GM21619 (cell line): ENCODE results near the gene MYH3.
A peak's percentile ranks its signal among the peaks of the same experiment; 100 is the strongest.

ENCODE experiments used
- ATAC-seq: cut with Tn5 transposase; IDR thresholded peaks from one replicate; pipeline ENCODE4 v1.9.1; 2021; ENCODE audit not compliant: unreplicated experiment

MYH3 gene

DNA sequence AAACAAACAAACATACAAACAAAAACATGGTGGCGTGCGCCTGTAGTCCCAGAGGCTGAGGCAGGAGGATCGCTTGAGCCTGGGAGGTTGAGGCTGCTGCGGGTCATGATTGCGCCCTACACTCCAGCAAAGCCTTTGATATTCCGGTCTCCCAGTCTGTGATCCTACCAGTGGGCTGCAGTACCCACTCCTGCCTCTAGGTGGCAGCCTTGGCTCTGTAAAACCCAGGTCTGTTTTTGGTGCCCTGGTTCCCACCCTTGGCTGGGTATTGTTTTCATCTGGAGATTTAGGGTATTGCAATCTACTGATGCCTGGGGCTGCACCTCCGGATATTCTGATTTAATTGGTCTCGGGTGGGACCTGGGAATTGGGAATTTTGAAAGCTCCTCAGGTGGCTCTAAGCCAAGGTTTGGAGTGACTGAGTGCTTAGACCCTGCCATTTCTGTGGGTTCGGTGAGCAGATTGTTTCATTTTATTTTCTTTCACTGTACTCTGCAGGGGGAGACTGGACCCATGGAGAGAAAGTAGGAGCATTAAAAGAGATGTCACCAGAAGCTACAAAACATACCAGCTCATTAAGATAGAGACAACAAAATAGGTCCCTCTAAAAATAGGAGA lies 40.5 kb downstream of the MYH3 start:
- ATAC-seq: no peak

DNA sequence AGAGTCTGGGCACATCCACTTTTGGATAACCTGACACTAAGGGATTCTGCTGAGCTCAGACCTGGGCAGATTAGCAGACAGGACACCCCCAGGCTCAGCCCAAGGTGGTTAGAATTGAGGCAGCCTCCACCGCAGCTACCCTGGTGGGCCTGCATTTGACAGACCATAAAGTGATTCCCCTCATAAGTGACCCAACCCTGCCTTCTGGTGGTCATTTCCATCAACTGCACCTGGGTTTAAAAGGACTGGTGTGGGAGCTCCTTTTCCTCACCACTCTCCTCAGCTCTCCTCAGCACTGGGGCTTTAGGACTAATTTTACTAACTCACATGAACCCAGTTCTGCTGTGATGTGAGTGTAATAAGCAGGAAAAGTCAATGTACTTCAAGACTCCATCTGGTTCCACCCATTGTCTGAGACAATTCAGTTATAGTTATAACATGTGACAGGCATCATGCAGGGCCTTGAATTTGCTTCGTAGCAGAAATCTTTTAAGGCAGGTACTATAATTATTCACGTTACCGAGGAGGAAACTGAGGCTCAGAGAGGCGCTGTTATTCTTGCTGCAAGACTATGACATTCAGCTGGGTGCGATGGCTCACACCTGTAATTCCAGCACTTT lies 42.5 kb downstream of the MYH3 start:
- no peak for ATAC-seq

DNA sequence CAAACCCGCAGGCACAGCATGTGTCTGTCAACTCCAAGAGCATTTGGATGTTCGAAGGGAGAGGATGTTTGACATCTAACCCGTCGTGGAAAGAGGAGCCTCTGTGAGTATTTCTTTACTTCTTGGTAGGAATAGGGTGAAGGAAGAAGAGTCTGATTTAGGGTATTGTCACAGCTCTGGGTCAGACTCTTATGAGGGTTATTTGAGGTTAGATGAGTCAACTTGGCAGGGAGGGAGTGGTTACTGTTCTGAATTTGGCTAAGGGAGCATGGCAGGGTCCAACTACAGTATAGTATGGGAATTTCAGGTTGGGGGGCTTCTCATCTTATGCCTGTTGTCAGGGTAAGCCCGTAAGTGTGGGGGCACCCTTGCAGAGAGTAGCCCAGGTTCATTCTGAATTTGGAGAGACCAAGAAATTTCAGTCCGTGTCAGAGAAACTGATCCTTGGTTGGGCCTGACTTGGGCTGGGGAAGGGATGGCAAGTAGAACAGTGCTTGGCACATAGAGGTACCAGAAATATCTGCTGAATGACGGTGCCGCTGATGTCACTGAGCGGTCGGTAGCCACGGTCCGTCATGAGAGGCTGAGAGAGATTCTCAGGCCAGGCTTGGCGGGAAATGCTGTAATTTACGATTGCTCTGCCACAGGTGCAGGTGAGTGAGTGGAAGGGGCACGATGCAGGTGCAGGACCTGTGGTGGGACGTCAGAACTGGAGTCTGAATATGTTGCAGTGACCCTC lies 43.2 kb downstream of the MYH3 start:
- ATAC-seq: no peak

DNA sequence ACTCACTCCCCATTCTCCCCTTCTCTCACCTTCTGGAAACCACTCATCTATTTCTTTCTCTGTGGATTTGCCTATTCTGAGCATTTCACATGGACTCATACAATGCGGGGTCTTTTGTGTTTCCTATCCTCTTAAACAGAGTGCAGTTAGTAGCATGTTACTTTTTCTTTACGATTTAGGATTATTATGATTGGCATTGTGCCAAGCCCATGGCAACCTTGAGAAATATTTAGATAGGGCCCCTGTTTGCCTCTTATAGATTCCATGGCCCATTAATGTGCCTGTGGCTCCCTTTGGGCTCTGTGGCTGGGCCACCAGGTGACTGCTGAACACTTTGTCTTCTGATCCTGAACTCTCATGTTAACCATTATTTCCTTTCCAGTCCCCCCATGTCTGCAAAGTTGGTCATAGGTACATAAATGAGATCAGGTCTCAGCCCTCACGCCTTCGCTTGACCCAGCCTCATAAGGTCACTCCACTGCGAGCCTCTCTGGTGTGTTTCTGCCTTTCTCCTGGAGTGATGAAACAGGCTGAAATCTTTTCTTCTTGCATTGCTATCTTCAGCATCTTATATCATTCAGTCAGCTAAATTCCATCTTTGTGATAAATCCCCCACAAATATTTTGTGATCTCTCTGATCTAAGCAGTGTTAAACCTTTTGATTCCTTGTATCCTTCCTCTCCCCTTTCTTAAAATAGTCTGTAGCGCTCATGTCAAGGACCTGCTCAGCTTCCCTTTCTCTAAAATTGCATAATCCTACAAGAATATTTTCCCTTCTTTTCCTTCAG lies 44.0 kb downstream of the MYH3 start:
- ATAC-seq: no peak

DNA sequence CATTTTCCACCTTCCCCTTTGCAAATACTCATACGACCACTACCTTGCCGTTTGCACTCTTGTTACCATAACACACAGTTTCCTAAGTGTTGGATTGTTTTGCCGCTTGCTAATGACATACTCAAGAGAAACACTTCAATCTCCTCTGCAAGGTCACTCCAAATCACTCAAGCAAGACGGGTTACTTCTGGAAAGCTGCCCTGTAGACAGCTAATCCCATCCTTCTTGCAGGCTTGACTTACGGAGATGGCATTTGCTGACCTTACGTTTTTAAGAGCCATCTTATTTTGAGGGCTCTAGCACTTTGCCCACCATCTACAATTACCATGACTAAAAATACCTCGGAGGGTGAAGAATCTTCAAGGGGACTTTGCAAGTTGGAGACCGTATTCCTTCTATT lies 46.2 kb downstream of the MYH3 start:
- ATAC-seq: no peak

DNA sequence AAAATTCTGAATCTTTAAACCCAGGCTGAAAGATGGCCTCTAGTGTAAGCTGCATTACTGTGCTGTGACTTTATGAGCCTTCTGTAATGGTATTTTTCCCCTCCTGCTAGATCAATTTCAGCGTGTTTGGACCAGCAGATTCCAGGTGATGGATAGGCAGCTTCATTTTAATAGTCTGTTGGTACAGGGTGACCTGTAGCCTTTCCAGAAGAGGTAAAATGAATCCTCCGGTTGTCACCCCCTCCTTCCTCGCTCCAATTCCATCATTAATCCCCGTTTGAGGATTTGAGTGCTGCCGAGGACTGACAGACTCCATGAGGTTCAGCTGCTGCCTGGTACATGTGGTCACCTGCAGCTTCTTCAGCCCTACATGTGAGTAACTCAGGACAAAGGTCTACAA lies 48.9 kb downstream of the MYH3 start:
- ATAC-seq: no peak

DNA sequence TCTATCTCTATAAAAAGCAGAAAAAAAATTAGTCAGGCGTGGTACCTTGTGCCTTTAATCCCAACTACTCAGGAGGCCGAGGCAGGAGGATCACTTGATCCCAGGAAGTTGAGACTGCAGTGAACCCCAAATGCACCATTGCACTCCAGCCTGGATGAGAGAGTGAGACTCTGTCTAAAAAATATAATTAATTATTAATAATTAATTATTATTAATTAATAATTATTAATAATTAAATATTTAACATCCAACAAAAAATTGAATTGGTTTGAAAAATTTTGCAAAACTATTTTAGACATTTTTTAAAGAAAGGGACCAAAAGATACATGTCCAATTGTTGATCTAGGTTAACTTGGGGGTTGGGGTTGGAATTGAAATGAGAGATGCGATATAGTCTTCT lies 51.0 kb downstream of the MYH3 start:
- ATAC-seq: no peak

DNA sequence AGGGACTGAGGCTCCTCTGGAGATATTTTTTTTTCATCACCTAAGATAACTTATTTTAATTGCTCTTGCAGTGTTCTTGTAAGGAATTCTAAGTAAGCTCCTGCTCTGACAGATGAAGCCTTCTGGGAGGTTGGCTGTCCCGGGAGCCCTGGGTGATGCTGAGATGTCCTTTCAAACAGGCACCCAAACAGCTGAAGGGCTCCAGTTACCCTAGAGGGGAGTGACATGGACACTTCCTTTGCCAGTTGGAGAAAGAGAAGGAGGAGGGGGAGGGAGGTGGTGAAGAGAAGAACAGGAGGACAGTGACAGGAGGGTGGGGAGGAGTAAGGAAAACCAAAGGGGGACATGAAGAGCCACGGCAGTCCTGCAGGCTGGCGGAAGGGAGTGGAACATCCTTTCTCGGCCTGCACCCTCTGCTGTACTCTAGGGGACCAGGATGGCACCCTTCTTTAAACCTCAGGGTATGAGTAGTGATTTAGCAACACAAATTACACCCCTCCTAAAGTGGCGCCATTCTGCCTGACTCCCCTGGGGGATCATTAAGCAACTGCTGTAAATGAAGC lies 51.8 kb downstream of the MYH3 start:
- no peak for ATAC-seq

DNA sequence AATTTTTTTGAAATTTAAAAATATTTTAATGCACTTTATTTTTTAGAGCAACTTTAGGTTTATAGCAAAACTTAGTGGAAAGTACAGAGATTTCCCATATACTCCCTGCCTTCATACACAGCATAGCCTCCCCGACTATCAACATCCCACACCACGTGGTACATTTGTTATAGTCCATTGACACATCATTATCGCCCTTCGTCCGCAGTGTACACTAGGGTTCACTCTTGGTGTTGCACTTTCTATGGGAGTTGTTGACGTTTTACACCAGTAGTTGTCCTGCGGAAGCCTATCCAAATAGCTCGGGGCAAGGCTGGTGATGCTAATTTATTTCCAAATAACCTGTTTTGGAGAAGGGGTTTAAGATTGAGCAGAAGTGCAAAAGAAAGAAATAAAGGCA lies 52.6 kb downstream of the MYH3 start:
- ATAC-seq: no peak

DNA sequence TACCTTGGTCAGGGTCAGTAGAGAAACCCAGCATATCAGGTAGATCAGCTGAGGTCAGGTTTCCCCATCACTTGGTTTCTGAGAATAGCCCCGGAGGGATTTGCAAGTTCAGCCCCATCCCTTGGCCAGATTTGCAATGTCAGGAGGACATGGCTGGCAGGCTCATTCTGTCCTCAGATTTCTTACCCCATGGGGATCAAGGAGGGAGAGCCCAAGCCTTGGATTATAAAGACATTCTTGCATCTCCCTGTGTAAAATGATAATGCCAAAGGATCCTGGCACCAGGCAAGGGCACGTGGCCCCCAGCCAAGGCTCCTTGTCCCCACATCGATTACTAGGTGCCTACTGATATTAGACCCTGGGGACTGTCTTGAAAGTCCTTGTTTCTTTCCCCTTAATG lies 53.2 kb downstream of the MYH3 start:
- ATAC-seq: no peak

DNA sequence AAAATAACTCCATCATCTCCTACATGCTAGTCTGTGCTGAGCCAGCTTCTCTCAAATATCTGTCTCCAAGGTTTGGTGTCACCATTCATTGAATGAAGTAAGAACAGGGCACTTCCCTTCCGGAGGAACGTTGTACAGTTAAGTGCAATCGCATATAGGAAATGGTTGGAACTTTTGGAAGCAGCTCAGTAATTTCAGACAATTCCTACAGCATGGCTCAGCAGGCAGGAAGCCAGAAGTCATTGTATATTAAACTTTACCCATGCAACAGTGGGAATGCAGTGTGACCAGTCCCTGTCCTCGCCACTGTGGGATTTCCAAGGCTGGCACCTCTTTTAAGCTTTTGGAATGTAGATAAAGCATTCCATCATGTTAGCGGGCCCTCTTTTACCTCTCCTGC lies 56.5 kb downstream of the MYH3 start:
- ATAC-seq: no peak

DNA sequence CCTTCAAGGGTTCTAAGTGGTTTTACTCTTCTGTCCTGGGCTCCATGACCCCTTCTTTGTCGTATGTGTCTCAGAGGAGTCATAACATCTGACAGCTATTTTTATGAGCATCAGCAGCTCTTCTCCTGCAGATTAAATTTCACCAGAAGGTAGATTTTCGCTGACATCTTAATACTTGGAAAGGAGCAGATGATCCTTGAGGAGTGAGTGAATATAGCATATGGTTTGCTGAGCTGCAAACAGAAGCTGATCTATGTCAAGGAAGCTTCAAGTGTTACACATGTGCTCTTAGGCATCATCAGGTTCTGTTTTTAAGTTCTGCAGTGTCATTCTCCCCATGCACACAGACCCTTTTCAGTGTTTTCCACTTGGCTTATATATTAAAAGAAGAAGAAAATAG lies 58.5 kb downstream of the MYH3 start:
- ATAC-seq: no peak

DNA sequence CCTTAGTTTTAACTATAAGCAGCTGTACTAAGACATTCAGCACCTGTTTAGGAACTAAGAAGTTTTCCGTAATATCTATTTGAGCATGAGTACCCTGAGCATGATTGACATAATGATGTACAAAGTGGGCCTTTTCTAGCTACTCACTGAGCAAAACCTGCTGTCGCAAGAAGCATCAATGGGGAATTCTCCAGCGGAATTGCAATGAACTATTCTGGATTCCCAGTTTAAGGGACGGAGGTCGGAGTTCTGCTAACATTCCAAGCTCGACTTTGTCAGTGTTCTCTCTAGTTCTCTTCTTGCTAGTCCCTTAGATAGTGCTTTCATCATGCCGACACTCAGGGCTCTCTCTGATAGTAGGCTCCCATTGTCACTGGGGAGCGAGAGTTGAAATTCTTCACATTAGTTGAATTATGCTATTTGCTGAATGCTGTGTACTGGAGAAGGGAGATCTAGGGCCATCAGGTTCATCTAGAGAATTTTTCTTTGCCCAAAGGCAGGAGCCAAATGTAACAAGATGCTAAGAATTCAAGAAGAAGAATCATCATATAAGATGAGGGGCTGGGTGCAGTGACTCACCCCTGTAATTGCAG lies 67.5 kb downstream of the MYH3 start:
- no peak for ATAC-seq

DNA sequence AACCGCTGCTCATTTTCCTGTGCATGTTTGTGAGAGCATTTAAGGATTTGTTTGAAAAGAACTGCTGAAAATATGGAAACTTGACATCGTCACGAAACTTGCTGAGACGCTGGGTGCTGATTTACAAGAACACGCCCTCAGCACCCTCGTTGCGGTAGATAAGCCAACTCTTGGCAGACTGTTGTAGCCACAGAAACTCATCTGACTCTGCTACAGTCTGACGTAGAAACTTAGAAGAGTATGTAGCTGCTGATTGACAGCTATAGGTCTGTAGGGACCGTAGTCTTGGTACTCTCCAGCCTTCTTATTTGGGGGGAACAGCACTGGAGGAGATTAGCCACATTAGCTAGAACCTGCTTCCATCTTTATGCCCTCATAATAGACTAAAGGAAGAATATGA lies 71.6 kb downstream of the MYH3 start:
- ATAC-seq: no peak

DNA sequence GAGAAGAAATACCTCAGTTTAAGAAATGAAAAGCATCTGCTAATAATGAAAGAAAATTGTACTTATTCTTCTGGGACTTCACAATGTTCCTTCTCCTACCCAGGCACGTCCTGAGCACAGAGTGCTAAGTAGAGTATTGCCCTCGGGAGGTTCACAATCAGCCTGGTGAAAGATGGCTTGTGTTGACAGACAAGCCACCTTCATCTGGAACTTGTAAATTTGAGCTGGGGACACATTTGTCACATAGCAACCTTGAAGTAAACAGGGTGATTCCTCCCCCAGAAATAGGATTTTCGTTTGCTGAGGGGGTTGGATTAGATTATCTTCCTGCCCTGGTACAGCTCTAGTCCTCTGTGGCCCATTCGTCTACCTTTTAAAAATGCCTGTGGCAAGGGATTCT lies 73.3 kb downstream of the MYH3 start:
- ATAC-seq: no peak

DNA sequence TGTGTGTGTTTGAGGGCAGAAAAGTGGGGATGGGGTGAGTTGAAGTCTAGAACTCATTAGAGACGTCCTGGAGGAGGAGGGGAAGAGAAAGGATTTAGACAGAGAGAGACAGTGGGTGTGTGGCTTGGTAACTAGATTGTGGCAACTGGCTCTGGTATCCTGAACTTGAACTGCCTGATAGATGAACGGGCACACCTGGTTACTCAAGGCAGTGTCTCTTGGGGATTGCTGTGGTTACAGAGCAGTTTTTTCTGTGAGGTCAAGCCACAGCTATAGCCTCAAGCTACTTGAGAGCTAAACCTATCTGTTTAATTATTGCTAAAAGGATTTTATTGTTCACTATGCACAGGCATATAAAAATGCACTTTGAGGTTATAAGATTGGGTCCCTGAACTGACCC lies 77.8 kb downstream of the MYH3 start:
- ATAC-seq: peak; percentile 79
